Mucosa of rectum (tissue), 2 donors: ENCODE results near the gene AKAP13.

Source experiments
- H3K27ac ChIP-seq, 2 donors: one replicate each; pipeline ENCODE4 v1.7.0; 2013; ENCODE audit warnings: inconsistent platforms in 2 of 2, low read depth in 2 of 2, low read length in 2 of 2
- H3K27me3 ChIP-seq, 2 donors: one replicate each; pipeline ENCODE4 v1.7.0; 2013; ENCODE audit warnings: low read length in 2 of 2; ENCODE audit not compliant: control insufficient read depth in 2 of 2, insufficient read depth in 2 of 2
- H3K36me3 ChIP-seq, 2 donors: one replicate each; pipeline ENCODE4 v1.7.0; 2013; ENCODE audit warnings: low read length in 2 of 2; ENCODE audit not compliant: control insufficient read depth in 2 of 2, insufficient read depth in 2 of 2
- H3K4me1 ChIP-seq, 2 donors: one replicate each; pipeline ENCODE4 v1.7.0; 2013; ENCODE audit warnings: low read length in 2 of 2, mild to moderate bottlenecking in 1 of 2; ENCODE audit not compliant: control insufficient read depth in 2 of 2, insufficient read depth in 2 of 2
- H3K4me3 ChIP-seq, 2 donors: one replicate each; pipeline ENCODE4 v1.7.0; 2013; ENCODE audit warnings: low read length in 2 of 2
- H3K9ac ChIP-seq, 2 donors: one replicate each; pipeline ENCODE4 v1.7.0; 2013; ENCODE audit warnings: low read length in 2 of 2, low read depth in 1 of 2, mild to moderate bottlenecking in 1 of 2
- H3K9me3 ChIP-seq, 2 donors: one replicate each; pipeline ENCODE4 v1.7.0; 2013; ENCODE audit warnings: low read length in 2 of 2; ENCODE audit not compliant: control insufficient read depth in 2 of 2
- donor health status: healthy.
- donor health status: Normal muscosa, but diverticular disease.

Gene AKAP13

GRCh38 chr15:85495544-85495943 is 115.1 kb downstream of the AKAP13 start:
- H3K9me3 ChIP-seq = no peaks in the 10 kb centered on the region

DNA sequence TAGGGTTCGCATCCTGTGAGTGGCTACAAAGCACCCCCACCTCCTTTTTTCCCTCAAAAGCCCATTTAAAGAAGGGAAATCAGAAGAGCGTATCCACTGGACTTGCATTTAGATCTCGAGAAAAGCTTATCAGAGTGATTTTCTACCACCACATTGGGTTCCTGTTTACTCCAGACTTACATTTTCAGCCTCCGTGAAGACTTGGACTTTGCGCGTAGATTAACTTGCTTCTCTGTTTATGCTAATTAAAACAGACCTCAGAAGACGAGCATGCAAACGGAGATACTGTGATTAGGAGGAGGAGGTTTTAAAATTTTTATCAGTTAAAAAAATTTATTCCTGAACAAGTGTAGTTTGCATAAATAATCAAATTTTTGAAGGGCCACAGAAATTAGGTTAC is 115.7 kb downstream of the AKAP13 start:
- H3K9me3 ChIP-seq = no peaks in the 10 kb centered on the region
- H3K4me3 ChIP-seq = no peak overlapping the region
- H3K27ac ChIP-seq = no peak overlapping the region
- no peak overlapping the region for H3K9ac ChIP-seq
- no peaks in the 10 kb centered on the region for H3K27me3 ChIP-seq
- H3K4me1 ChIP-seq = peaks cover 12 to 37% of the 10 kb centered on the region in 2 donors
- no peaks in the 10 kb centered on the region for H3K36me3 ChIP-seq

More at GRCh38 chr15:85495544-85495943, 115.1 kb downstream of the AKAP13 start:
- Histone ChIP-seq H3K4me3 (no peak overlapping the region), H3K9ac (no peak overlapping the region), H3K4me1 (peaks cover 11 to 34% of the 10 kb centered on the region in 2 donors), H3K27ac (peak overlapping the region in 1 of 2 donors; percentile 87), H3K27me3 (no peaks in the 10 kb centered on the region), H3K36me3 (peaks cover 0 to 3% of the 10 kb centered on the region in 2 donors)

DNA sequence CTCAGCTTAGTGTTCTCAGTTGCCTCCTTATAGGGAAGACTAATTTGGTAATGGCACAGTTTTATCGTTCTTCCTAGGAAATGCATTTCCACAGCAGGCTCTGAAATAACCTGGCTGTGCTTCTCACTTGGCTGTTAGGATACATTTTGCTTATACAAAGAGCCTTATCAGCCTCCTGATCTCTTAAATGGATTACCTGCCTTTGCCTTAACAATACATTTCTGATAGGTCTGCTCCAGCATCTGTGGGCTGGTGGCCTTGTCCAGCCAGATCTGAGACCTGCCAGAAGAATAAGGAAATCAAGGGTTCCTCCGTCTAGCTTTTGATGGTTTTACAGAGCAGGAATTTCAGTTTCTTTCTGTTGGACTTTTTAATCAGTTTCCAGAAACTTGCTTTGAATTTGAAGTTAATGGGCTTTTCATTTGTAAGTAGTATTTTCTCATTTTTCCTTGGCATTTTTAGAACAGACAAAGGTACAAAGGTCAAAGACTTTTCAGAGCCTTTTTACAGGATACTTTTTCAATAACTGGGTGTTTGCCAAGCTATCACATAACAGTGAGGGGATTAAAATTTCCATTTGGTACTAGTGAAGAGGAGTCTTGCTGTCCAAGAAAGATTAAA is 116.3 kb downstream of the AKAP13 start:
- no peaks in the 10 kb centered on the region for H3K27me3 ChIP-seq
- peaks cover 12 to 37% of the 10 kb centered on the region in 2 donors for H3K4me1 ChIP-seq
- no peak overlapping the region for H3K4me3 ChIP-seq
- H3K9ac ChIP-seq = no peak overlapping the region
- no peaks in the 10 kb centered on the region for H3K9me3 ChIP-seq
- H3K36me3 ChIP-seq = no peaks in the 10 kb centered on the region
- H3K27ac ChIP-seq = no peak overlapping the region

DNA sequence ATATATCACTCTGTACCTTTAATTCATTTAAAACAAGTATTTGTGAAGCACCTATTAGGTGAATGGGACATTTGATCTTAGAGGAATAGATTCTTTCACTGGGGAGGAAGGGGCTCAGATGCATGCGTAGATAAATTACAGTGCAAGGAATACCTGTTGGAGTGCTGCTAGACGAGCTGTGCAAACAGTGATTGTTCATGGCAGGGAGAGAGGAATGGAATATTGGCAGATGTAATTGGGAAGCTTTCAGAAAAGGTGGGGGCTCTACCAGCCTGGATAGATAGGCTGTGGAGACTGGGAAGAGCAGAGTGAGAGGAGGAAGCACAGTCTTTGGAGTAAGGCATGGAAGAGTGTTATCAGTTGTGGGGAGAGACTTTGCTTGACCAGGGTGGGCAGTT is 116.8 kb downstream of the AKAP13 start:
- Histone ChIP-seq H3K9ac (no peak overlapping the region), H3K9me3 (no peaks in the 10 kb centered on the region), H3K36me3 (no peaks in the 10 kb centered on the region), H3K4me1 (peaks cover 12 to 37% of the 10 kb centered on the region in 2 donors), H3K4me3 (no peak overlapping the region), H3K27ac (no peak overlapping the region), H3K27me3 (no peaks in the 10 kb centered on the region)

GRCh38 chr15:85498471-85498870 is 118.1 kb downstream of the AKAP13 start:
- Histone ChIP-seq H3K27me3 (no peaks in the 10 kb centered on the region), H3K4me3 (no peak overlapping the region), H3K4me1 (peaks cover 12 to 36% of the 10 kb centered on the region in 2 donors), H3K9me3 (no peaks in the 10 kb centered on the region), H3K36me3 (no peaks in the 10 kb centered on the region), H3K9ac (no peak overlapping the region), H3K27ac (no peak overlapping the region)

DNA sequence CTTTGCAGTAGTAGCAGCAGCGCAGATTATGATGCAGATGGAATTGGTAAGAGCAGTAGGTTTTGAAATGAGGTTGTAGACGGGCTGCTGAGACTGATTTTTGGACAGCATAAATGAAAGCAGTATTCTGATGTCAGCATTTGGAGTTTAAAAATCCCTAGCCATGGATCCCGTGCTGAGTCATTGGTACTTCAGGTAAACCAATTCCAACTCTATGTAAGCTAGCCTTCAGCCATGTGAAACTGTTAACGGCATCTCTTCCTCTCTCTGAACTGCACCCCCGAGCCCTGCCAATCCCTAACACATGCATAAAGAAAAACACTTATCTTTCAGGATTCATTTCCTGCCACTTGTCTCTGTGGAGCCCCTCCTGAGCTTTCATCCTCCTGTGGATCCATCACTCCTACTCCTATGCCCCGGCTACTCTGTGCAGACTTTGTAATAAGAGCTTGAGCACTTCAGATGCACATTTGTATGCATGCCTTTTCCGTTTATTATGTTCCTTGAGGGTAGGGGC is 119.0 kb downstream of the AKAP13 start:
- Histone ChIP-seq H3K27ac (no peak overlapping the region), H3K4me1 (peaks cover 12 to 26% of the 10 kb centered on the region in 2 donors), H3K27me3 (no peaks in the 10 kb centered on the region), H3K9ac (no peak overlapping the region), H3K9me3 (no peaks in the 10 kb centered on the region), H3K36me3 (no peaks in the 10 kb centered on the region), H3K4me3 (no peak overlapping the region)

- Histone ChIP-seq H3K27ac (no peak overlapping the region), H3K9me3 (no peaks in the 10 kb centered on the region), H3K4me3 (no peak overlapping the region), H3K27me3 (no peaks in the 10 kb centered on the region), H3K4me1 (peaks cover 12 to 19% of the 10 kb centered on the region in 2 donors), H3K9ac (no peak overlapping the region), H3K36me3 (no peaks in the 10 kb centered on the region)
Measured at GRCh38 chr15:85500060-85500708, 119.8 kb downstream of the AKAP13 start.

DNA sequence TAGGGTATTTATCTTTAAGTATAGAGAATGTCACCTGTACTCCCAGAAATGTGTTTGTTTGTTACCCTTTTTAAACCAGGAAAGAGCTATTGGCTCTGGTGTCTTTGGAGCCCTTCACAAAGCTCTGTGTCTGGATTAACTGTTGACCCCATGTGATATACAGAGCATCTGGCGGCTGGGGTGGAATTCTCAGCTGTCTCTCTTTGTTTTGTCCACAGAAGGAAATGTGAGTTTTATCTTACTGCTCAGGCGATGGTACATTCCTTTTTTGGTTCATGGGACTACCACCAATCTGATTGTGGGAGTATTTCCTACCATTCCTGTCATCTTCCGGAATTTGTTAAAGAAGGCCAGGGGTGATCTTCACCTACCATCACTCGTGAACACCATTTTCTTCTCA is 120.3 kb downstream of the AKAP13 start:
- no peak overlapping the region for H3K9ac ChIP-seq
- no peaks in the 10 kb centered on the region for H3K27me3 ChIP-seq
- peaks cover 12 to 16% of the 10 kb centered on the region in 2 donors for H3K4me1 ChIP-seq
- H3K9me3 ChIP-seq = no peaks in the 10 kb centered on the region
- H3K27ac ChIP-seq = no peak overlapping the region
- H3K36me3 ChIP-seq = no peaks in the 10 kb centered on the region
- H3K4me3 ChIP-seq = no peak overlapping the region

- Histone ChIP-seq H3K9me3 (no peaks in the 10 kb centered on the region), H3K27ac (no peak overlapping the region), H3K4me1 (peaks cover 12 to 16% of the 10 kb centered on the region in 2 donors), H3K9ac (no peak overlapping the region), H3K4me3 (no peak overlapping the region), H3K27me3 (no peaks in the 10 kb centered on the region), H3K36me3 (no peaks in the 10 kb centered on the region)
Measured at GRCh38 chr15:85501574-85501973, 121.2 kb downstream of the AKAP13 start.

GRCh38 chr15:85503151-85503799 is 122.9 kb downstream of the AKAP13 start:
- Histone ChIP-seq H3K27ac (no peak overlapping the region), H3K4me3 (no peak overlapping the region), H3K9ac (no peak overlapping the region), H3K4me1 (peaks cover 9 to 16% of the 10 kb centered on the region in 2 donors), H3K36me3 (no peaks in the 10 kb centered on the region), H3K9me3 (no peaks in the 10 kb centered on the region), H3K27me3 (no peaks in the 10 kb centered on the region)
